ENCODE data around the gene C1QTNF6.

DNA sequence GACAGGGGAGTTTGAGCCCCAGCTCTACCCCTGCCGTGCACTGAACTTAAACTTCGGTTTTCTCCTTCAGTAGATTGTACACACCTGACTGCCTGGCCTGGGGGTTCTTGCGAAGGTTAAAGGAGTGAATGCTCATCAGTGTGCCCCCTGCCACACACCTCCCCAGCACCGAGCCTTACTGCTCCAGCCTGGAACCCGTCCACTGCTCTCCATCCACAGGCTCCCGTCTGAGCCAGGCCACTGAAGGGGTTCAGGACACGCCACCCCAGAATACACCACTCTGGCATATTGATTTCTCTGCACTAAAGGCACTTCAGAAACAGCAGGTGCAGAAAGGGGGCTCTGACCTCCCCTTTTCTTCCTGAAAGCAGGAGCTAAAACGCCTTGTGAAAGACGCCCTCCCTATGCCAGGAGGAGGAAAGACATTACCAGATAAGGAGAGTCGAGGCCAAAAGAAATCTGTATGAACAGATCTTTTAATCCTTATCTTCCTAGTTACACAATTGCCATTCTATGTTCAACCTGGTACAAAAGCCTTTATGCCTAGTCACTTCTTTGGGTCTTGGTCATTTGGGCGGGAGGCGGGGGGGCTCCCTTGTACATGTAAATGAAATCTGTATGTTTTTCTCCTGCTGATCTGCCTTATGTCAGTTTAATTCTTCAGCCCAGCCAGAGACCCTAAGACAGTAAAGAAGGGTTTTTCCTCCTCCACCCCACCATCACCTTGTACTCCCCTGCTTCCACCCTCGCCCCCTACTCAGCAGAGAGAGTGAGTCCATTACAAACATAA, 26.1 kb upstream of the C1QTNF6 start:
- no peak for TF ChIP-seq CTCF (IDR thresholded peaks at IDR 0.05; ENCODE audit: insufficient read depth, low read depth, low read length)
- TF ChIP-seq EZH2 (IDR thresholded peaks at IDR 0.05; ENCODE audit: insufficient read depth, low read length), result no peak

All from astrocyte (in vitro differentiated cells and primary cell).